Tibial nerve (tissue), 3 donors: ENCODE measurements around the gene DPH3.

Experiments used
- CTCF ChIP-seq, 5 experiments: fragments of 200-600 bp in 3 of 5; fragments of 450-650 bp in 2 of 5; sonication (generic) in 3 of 5; IDR thresholded peaks; one replicate each; pipeline ENCODE4 v1.5.1; 2016 to 2019; ENCODE audit warnings: antibody characterized with exemption in 5 of 5, mild to moderate bottlenecking in 3 of 5, moderate library complexity in 2 of 5
- POLR2A ChIP-seq, 2 donors: fragments of 450-650 bp; IDR thresholded peaks; one replicate each; pipeline ENCODE4 v1.6.1; 2017; ENCODE audit warnings: antibody characterized with exemption in 2 of 2, mild to moderate bottlenecking in 2 of 2, moderate library complexity in 2 of 2

DNA sequence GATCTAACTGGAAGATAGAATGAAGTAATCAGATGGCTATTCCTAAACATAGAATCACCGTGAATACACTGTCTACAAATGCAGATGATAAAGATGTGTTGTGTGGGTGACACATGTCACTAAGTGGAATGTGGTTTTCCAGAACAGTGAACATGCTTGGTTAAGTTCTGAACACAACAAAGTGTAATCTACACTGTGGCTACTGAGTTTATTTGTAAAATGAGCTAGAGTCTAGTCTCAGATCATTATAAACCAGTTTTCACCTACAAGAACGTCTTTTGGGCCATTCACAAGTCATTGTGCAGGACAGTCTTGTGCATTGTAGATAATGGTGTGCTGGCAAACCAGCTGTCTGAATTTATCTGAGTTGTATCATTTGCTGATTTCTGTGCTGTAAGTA is 35.6 kb upstream of the DPH3 start:
- TF ChIP-seq CTCF (IDR thresholded peaks at IDR 0.05) (no peak), POLR2A (IDR thresholded peaks at IDR 0.05) (no peak)
